Neural cell (in vitro differentiated cells): ENCODE results near the gene FSTL3.
"Not testable (repeated sequence)": the region's sequence is repeated elsewhere in the genome, so short reads cannot be mapped to it uniquely, and the experiment has no call there.

Experiments used
- CTCF ChIP-seq: fragments of 450-650 bp; IDR thresholded peaks from 2 replicates; pipeline ENCODE4 v1.5.1; 2014; ENCODE audit warnings: antibody characterized with exemption, mild to moderate bottlenecking, moderate library complexity; ENCODE audit not compliant: poor library complexity, severe bottlenecking
- EP300 ChIP-seq: fragments of 450-650 bp; conservative IDR thresholded peaks from 2 replicates; pipeline ENCODE4 v1.6.1; 2014; ENCODE audit warnings: antibody characterized with exemption, mild to moderate bottlenecking, moderate library complexity; ENCODE audit not compliant: poor library complexity, severe bottlenecking
- EZH2 ChIP-seq: fragments of 200-600, 300-800 bp; shearing (Covaris generic), sonication (generic); IDR thresholded peaks from 2 replicates; pipeline ENCODE4 v1.6.1; 2014; ENCODE audit warnings: antibody characterized with exemption, low read length, borderline replicate concordance, mild to moderate bottlenecking; ENCODE audit not compliant: insufficient read depth, poor library complexity, severe bottlenecking
- MXI1 ChIP-seq: fragments of 450-650 bp; conservative IDR thresholded peaks from 2 replicates; pipeline ENCODE4 v1.6.1; 2014; ENCODE audit warnings: antibody characterized with exemption, mild to moderate bottlenecking; ENCODE audit not compliant: poor library complexity, severe bottlenecking
- POLR2AphosphoS5 ChIP-seq: IDR thresholded peaks from 2 replicates; pipeline ENCODE4 v1.6.1; 2012
- RAD21 ChIP-seq: fragments of 450-650 bp; conservative IDR thresholded peaks from 2 replicates; pipeline ENCODE4 v1.6.1; 2014; ENCODE audit warnings: antibody characterized with exemption, mild to moderate bottlenecking, moderate library complexity
- REST ChIP-seq: IDR thresholded peaks from 2 replicates; pipeline ENCODE4 v1.6.1; 2012; ENCODE audit warnings: borderline replicate concordance
- SMC3 ChIP-seq: fragments of 450-650 bp; conservative IDR thresholded peaks from 2 replicates; pipeline ENCODE4 v1.6.1; 2014; ENCODE audit warnings: antibody characterized with exemption, mild to moderate bottlenecking, moderate library complexity; ENCODE audit not compliant: poor library complexity
- TAF1 ChIP-seq: IDR thresholded peaks from 2 replicates; pipeline ENCODE4 v1.6.1; 2012; ENCODE audit warnings: low read depth

- not testable (repeated sequence) for TF ChIP-seq POLR2AphosphoS5, CTCF, EZH2, RAD21, REST, EP300, MXI1, TAF1, SMC3
These were observed 53.4 kb downstream of the FSTL3 start for GRCh38 chr19:729564-729963.
